ENCODE measurements around the gene P2RX3.

GRCh38 chr11:57419146-57419545 lies 81.0 kb downstream of the P2RX3 start:
- no peak for TF ChIP-seq POLR2A (IDR thresholded peaks at IDR 0.05; ENCODE audit: low read depth, low read length)
- TF ChIP-seq TAF1 (IDR thresholded peaks at IDR 0.05; ENCODE audit: low read depth, low read length), result no peak
- TF ChIP-seq POLR2AphosphoS5 (IDR thresholded peaks at IDR 0.05; ENCODE audit: low read depth, low read length), result no peak
